SK-N-MC (cell line): ENCODE data around the gene ST6GALNAC5.

Source experiments
- DNase-seq: peaks from one replicate; pipeline ENCODE4 v3.0.0-alpha.2; 2011; ENCODE audit warnings: low read depth, low spot score
- H3K27ac ChIP-seq: fragments of 200-600 bp; sonication (generic); 2 replicates; pipeline ENCODE4 v1.5.1; 2016; ENCODE audit warnings: mixed run types
- H3K36me3 ChIP-seq: fragments of 200-600 bp; sonication (generic); 2 replicates; pipeline ENCODE4 v1.6.1; 2017; ENCODE audit warnings: antibody characterized with exemption, low read length, mixed read lengths; ENCODE audit not compliant: insufficient read depth
- H3K4me3 ChIP-seq: fragments of 200-600 bp; sonication (generic); 2 replicates; pipeline ENCODE4 v1.5.1; 2016
- H3K9ac ChIP-seq: fragments of 200-600 bp; sonication (generic); 2 replicates; pipeline ENCODE4 v1.8.0; 2017; ENCODE audit warnings: mixed run types, mixed read lengths; ENCODE audit not compliant: insufficient read length
- H3K9me3 ChIP-seq: fragments of 200-600 bp; sonication (generic); 2 replicates; pipeline ENCODE4 v1.6.1; 2017; ENCODE audit warnings: low read depth, mild to moderate bottlenecking, antibody characterized with exemption, low read length, moderate library complexity, mixed read lengths
- EZH2 ChIP-seq: fragments of 200-600 bp; sonication (generic); IDR thresholded peaks from one replicate; pipeline ENCODE4 v1.6.1; 2017; ENCODE audit warnings: antibody characterized with exemption
- FOXP2 ChIP-seq: optimal IDR thresholded peaks from 2 replicates; pipeline ENCODE3; 2011; ENCODE audit warnings: mild to moderate bottlenecking, moderate library complexity; ENCODE audit not compliant: insufficient read depth; ENCODE audit errors: extremely low read length, control extremely low read depth
- POLR2AphosphoS5 ChIP-seq: IDR thresholded peaks from 2 replicates; pipeline ENCODE4 v1.6.1; 2012; ENCODE audit warnings: mild to moderate bottlenecking, low read depth, low read length, borderline replicate concordance

Gene ST6GALNAC5

GRCh38 chr1:76905876-76906595 lies 38.8 kb downstream of the ST6GALNAC5 start:
- DNase-seq, result no peak
- TF ChIP-seq EZH2 (no peak), FOXP2 (no peak), POLR2AphosphoS5 (no peak)
- no peaks in the 10 kb centered on the region for H3K36me3 ChIP-seq

GRCh38 chr1:76909311-76909710 lies 42.0 kb downstream of the ST6GALNAC5 start:
- Histone ChIP-seq H3K27ac (no peak overlapping the region), H3K9ac (no peak overlapping the region), H3K4me3 (no peak overlapping the region), H3K9me3 (no peaks in the 10 kb centered on the region), H3K36me3 (no peaks in the 10 kb centered on the region)
- no peak for DNase-seq
- no peak for TF ChIP-seq EZH2
- TF ChIP-seq POLR2AphosphoS5, result no peak
- no peak for TF ChIP-seq FOXP2

More at GRCh38 chr1:76905876-76906595, 38.8 kb downstream of the ST6GALNAC5 start:
- no peaks in the 10 kb centered on the region for H3K9me3 ChIP-seq
- H3K4me3 ChIP-seq, result no peak overlapping the region
- H3K27ac ChIP-seq, result no peak overlapping the region
- no peak overlapping the region for H3K9ac ChIP-seq

- no peak overlapping the region for H3K9ac ChIP-seq
- DNase-seq, result no peak
- H3K36me3 ChIP-seq, result no peaks in the 10 kb centered on the region
- TF ChIP-seq POLR2AphosphoS5 (no peak), EZH2 (no peak), FOXP2 (no peak)
- H3K4me3 ChIP-seq, result no peak overlapping the region
- H3K27ac ChIP-seq, result no peak overlapping the region
- no peaks in the 10 kb centered on the region for H3K9me3 ChIP-seq
Observed at GRCh38 chr1:76919085-76919484, 51.8 kb downstream of the ST6GALNAC5 start.

- Histone ChIP-seq H3K36me3 (no peaks in the 10 kb centered on the region), H3K9ac (no peak overlapping the region), H3K27ac (no peak overlapping the region), H3K4me3 (no peak overlapping the region), H3K9me3 (no peaks in the 10 kb centered on the region)
- no peak for DNase-seq
- no peak for TF ChIP-seq FOXP2
Observed at GRCh38 chr1:76921590-76921989, 54.3 kb downstream of the ST6GALNAC5 start.

GRCh38 chr1:76925825-76926224 lies 58.5 kb downstream of the ST6GALNAC5 start:
- no peak for TF ChIP-seq POLR2AphosphoS5
- TF ChIP-seq EZH2, result no peak
- no peak for TF ChIP-seq FOXP2
- Histone ChIP-seq H3K9ac (no peak overlapping the region), H3K9me3 (no peaks in the 10 kb centered on the region), H3K36me3 (no peaks in the 10 kb centered on the region), H3K4me3 (no peak overlapping the region), H3K27ac (no peak overlapping the region)
- DNase-seq, result no peak

- TF ChIP-seq POLR2AphosphoS5 (no peak), EZH2 (no peak)
Observed at GRCh38 chr1:76928522-76928921, 61.2 kb downstream of the ST6GALNAC5 start.

GRCh38 chr1:76929136-76929535 lies 61.9 kb downstream of the ST6GALNAC5 start:
- no peak for DNase-seq
- no peaks in the 10 kb centered on the region for H3K36me3 ChIP-seq
- H3K9me3 ChIP-seq, result no peaks in the 10 kb centered on the region
- TF ChIP-seq EZH2, result no peak
- no peak for TF ChIP-seq POLR2AphosphoS5
- TF ChIP-seq FOXP2, result no peak
- H3K9ac ChIP-seq, result no peak overlapping the region
- H3K4me3 ChIP-seq, result no peak overlapping the region
- H3K27ac ChIP-seq, result no peak overlapping the region

More at GRCh38 chr1:76928522-76928921, 61.2 kb downstream of the ST6GALNAC5 start:
- H3K27ac ChIP-seq, result no peak overlapping the region
- no peaks in the 10 kb centered on the region for H3K9me3 ChIP-seq
- H3K36me3 ChIP-seq, result no peaks in the 10 kb centered on the region
- H3K9ac ChIP-seq, result no peak overlapping the region
- DNase-seq, result no peak
- no peak overlapping the region for H3K4me3 ChIP-seq

- no peak overlapping the region for H3K9ac ChIP-seq
- no peak overlapping the region for H3K27ac ChIP-seq
- no peaks in the 10 kb centered on the region for H3K9me3 ChIP-seq
- no peak overlapping the region for H3K4me3 ChIP-seq
- TF ChIP-seq FOXP2, result no peak
- TF ChIP-seq EZH2, result no peak
- TF ChIP-seq POLR2AphosphoS5, result no peak
- no peaks in the 10 kb centered on the region for H3K36me3 ChIP-seq
- DNase-seq, result no peak
Observed at GRCh38 chr1:76933847-76934815, 66.9 kb downstream of the ST6GALNAC5 start.
